ENCODE measurements around the gene HSPA2.
A peak's percentile ranks its signal among the peaks of the same experiment; 100 is the strongest.

- no peak for TF ChIP-seq CTCF (IDR thresholded peaks at IDR 0.05)
- TF ChIP-seq POLR2A (IDR thresholded peaks at IDR 0.05; ENCODE audit: low read depth), result peak; percentile 80
- peak; percentile 78 to 89 for TF ChIP-seq POLR2AphosphoS5 (IDR thresholded peaks at IDR 0.05)
Measured at GRCh38 chr14:64504310-64504896, 36.1 kb upstream of the HSPA2 start, which contains the start of gene ZBTB1.
